Uterus (tissue), 4 donors: ENCODE measurements around the gene SORD. TPM values are rescaled to one million over a fixed set of nuclear protein-coding genes. Genes with fewer than 3 reads are reported as not detected.
"Not testable (repeated sequence)": the region's sequence is repeated elsewhere in the genome, so short reads cannot be mapped to it uniquely, and the experiment has no call there.

Experiments
- DNase-seq, 2 donors: peaks; one replicate each; pipeline ENCODE4 v3.0.0-alpha.2; 2019 to 2020
- H3K27ac ChIP-seq, 2 donors: fragments of 200-600 bp; sonication (generic); 1 replicate in 1 of 2; 2 replicates in 1 of 2; pipeline ENCODE4 v1.5.1; 2016 to 2018
- H3K27me3 ChIP-seq, 2 donors: fragments of 200-600 bp; sonication (generic); one replicate each; pipeline ENCODE4 v1.5.1; 2018 to 2019; ENCODE audit warnings: control low read depth in 1 of 2
- H3K36me3 ChIP-seq, 2 donors: fragments of 200-600 bp; sonication (generic); one replicate each; pipeline ENCODE4 v1.5.1; 2019; ENCODE audit warnings: control low read depth in 1 of 2
- H3K4me1 ChIP-seq, 2 donors: fragments of 200-600 bp; sonication (generic); one replicate each; pipeline ENCODE4 v1.5.1; 2018 to 2019; ENCODE audit warnings: control low read depth in 1 of 2
- H3K4me3 ChIP-seq, 2 donors: fragments of 200-600 bp; sonication (generic); 1 replicate in 1 of 2; 2 replicates in 1 of 2; pipeline ENCODE4 v1.5.1; 2018 to 2019; ENCODE audit warnings: mild to moderate bottlenecking in 1 of 2
- H3K9me3 ChIP-seq, 2 donors: fragments of 200-600 bp; sonication (generic); one replicate each; pipeline ENCODE4 v1.5.1; 2019; ENCODE audit warnings: control low read depth in 1 of 2
- CTCF ChIP-seq, 4 experiments: fragments of 200-600 bp in 2 of 4; fragments of 450-650 bp in 2 of 4; sonication (generic) in 2 of 4; IDR thresholded peaks; one replicate each; pipeline ENCODE4 v1.5.1; 2016 to 2019; ENCODE audit warnings: antibody characterized with exemption in 4 of 4, mild to moderate bottlenecking in 2 of 4, moderate library complexity in 1 of 4
- POLR2A ChIP-seq, 2 donors: fragments of 450-650 bp; IDR thresholded peaks; one replicate each; pipeline ENCODE4 v1.6.1; 2016; ENCODE audit warnings: antibody characterized with exemption in 2 of 2, mild to moderate bottlenecking in 1 of 2, moderate library complexity in 1 of 2
- intact Hi-C: fragments of 100-400 bp; cut with DNase I; formaldehyde crosslinking; loops from one replicate; pipeline ENCODE4 v1.15.1; 2023; ENCODE audit warnings: low total_unique reads
- total RNA-seq, 4 donors: library from RNA; depleted of rRNA in 3 of 4; stranded (reverse); fragments of >200 nt in 3 of 4; gene quantifications; one replicate each; pipeline versions ENCODE4 v1.1.0 to v1.2.4, GENCODE V29; 2014 to 2023
- donor health status: DM: yes; HTN: yes; CAD: no.

SORD gene
- total RNA-seq = 10 to 100 TPM in 3 of 4 donors, 1 to 10 TPM in 1; 4.9 to 30.6 (median 19.3) TPM

- Histone ChIP-seq H3K27me3 (no peaks in the 10 kb centered on the region), H3K9me3 (no peaks in the 10 kb centered on the region), H3K36me3 (no peaks in the 10 kb centered on the region), H3K4me1 (no peaks in the 10 kb centered on the region), H3K27ac (peak within 1 kb of the TSS; percentile 37 to 74), H3K4me3 (peak within 1 kb of the TSS; percentile 57 to 75)
- TF ChIP-seq CTCF (IDR thresholded peaks at IDR 0.05) = no peak
- TF ChIP-seq POLR2A (IDR thresholded peaks at IDR 0.05) = peak in 1 of 2 donors; percentile 50
- intact Hi-C loops = loop anchor here (10.0 kb wide), 1 partner anchor 168 kb away; no protein-coding TSS in a partner anchor
- DNase-seq = peak; percentile 86 to 91
These were observed at the start of gene SORD for GRCh38 chr15:45022871-45023658. SORD (plus strand) TSS chr15:45023195; CDS start chr15:45023284, 89 bp downstream.

DNA sequence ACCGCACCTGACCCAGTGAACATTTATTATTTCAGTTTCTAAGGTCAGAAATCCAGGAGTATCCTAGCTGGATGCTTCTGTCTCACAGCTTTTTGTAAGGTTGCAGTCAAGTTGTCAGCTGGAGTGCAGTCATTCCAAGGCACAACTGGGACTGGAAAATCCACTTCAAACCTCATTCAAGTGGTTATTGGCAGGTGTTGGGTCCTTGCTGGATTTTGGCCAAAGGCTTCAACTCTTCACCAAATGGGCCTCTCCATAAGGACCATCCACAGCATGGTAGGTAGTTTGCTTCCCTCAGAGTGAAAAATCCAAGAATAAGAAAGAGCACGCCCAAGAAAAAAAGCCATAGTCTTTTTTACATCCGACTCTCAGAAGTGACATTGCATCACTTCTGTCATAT, 46.8 kb upstream of the SORD start:
- H3K27me3 ChIP-seq, H3K9me3 ChIP-seq, H3K4me1 ChIP-seq, H3K36me3 ChIP-seq, DNase-seq, intact Hi-C loops, H3K27ac ChIP-seq, H3K4me3 ChIP-seq: not testable (repeated sequence)

DNA sequence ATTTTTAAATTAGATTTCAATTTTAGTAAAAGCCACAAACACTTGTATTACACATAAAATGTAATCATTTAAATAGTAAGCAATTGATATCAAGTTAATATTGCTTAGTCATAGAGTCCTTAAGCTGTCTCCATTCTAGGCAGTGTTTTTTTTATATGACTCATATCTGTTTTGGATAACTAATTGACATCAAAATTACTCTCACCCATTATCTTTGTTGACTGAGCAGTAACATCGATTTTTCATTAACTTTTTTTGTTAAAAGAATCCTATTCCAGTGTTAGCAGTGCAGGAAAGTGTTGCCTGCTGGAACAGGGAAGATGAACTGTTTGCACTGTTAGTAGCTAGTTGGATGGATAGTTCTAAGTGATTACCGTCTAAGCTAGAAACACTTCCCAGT, 45.2 kb upstream of the SORD start:
- H3K27me3 ChIP-seq, DNase-seq, H3K36me3 ChIP-seq, H3K4me1 ChIP-seq, H3K27ac ChIP-seq, H3K9me3 ChIP-seq, H3K4me3 ChIP-seq, intact Hi-C loops: not testable (repeated sequence)

GRCh38 chr15:44979617-44980339, 43.2 kb upstream of the SORD start:
- H3K27ac ChIP-seq, H3K27me3 ChIP-seq, H3K9me3 ChIP-seq, H3K4me1 ChIP-seq, intact Hi-C loops, DNase-seq, H3K36me3 ChIP-seq, H3K4me3 ChIP-seq: not testable (repeated sequence)

- intact Hi-C loops, H3K36me3 ChIP-seq, H3K9me3 ChIP-seq, H3K4me3 ChIP-seq, H3K4me1 ChIP-seq, H3K27ac ChIP-seq, H3K27me3 ChIP-seq, DNase-seq: not testable (repeated sequence)
These were observed 38.9 kb upstream of the SORD start for GRCh38 chr15:44984144-44984543.

DNA sequence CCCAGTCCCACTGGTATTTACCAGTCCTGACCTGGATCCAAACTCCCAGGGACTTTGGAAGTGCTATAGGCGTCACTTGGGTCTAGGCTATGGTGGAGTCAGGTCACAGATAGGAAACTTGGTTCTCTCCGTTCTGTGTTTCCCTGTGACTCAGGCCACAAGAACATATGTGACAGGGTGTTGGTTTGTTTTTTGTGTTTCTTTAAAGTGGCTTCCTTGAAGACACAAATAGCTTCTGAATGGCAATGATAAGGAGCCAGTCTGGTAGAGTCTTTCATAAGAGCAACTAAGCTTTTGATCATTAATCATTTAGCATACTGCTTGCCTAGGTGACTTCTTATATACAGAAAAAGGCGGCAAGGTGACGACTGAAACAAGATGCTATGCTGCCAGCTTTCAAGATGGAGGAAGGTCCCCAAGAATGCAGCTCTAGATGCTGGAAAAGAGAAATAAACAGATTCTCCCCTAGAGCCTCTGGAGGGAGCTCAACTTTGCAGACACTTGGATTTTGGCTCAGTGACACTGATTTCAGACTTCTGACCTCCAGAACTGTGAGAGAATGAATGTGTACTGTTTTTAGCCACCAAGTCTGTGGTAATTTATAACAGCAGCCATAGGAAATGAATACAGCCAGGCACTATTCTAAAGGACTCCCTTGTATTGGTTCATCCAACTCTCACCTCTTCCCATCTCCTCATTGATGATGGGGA, 36.5 kb upstream of the SORD start:
- H3K27ac ChIP-seq, H3K4me3 ChIP-seq, H3K36me3 ChIP-seq, H3K27me3 ChIP-seq, DNase-seq, H3K4me1 ChIP-seq, intact Hi-C loops, H3K9me3 ChIP-seq: not testable (repeated sequence)

- H3K9me3 ChIP-seq, H3K4me1 ChIP-seq, H3K36me3 ChIP-seq, intact Hi-C loops, H3K4me3 ChIP-seq, H3K27me3 ChIP-seq, DNase-seq, H3K27ac ChIP-seq: not testable (repeated sequence)
These were observed 35.3 kb upstream of the SORD start for GRCh38 chr15:44987711-44988110.

DNA sequence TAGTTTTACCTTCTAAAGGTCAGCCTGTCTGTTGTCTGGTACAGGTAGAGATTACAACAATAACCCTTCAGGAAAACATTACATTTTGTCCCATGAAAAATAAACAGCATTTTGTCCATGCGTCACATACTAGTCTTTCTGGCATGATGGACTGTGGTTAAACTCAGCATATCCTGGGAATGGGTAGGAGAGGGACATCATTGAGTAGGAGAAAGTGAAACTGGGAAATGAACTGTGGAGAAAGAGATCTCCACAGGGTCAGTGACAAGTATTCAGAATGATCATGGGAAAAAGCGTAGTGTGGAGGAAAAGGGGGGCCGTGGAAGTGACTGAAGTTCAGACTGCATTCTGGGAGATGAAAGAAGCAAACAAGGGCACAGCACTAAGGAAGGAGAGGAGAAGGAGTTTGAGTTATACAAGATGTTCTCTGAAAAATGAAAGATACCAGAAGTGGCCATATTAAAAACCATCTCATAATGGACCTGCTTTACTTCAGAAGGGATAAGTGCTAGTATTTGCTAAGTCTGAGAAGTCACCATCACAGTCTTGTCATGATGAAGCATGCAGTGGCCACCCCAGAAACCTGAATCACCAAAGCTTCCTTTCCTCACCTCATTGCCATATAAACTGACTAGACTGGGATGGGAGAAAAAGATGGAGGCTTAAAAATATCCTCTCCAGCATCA, 34.7 kb upstream of the SORD start:
- H3K9me3 ChIP-seq, DNase-seq, H3K27me3 ChIP-seq, H3K4me1 ChIP-seq, H3K4me3 ChIP-seq, intact Hi-C loops, H3K36me3 ChIP-seq, H3K27ac ChIP-seq: not testable (repeated sequence)

DNA sequence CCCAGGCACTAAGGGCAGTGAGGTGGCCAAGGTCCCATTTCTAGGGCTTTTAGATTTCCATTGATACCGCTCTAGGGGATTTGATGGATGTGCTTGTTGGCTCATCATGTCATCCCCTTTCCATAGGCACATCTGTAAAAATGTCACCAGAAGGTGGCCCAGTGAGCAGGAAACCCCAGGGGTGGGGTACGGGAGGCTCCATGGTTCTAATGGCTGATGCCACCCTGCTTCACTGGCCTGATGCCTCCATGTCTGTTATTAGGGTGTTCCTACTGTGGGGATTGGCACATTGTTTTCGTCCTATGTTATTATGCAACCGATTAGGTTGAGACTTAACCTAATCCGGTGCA, 34.1 kb upstream of the SORD start:
- H3K36me3 ChIP-seq, H3K27ac ChIP-seq, H3K4me1 ChIP-seq, H3K4me3 ChIP-seq, H3K9me3 ChIP-seq, intact Hi-C loops, DNase-seq, H3K27me3 ChIP-seq: not testable (repeated sequence)

- H3K4me3 ChIP-seq, H3K36me3 ChIP-seq, DNase-seq, intact Hi-C loops, H3K4me1 ChIP-seq, H3K9me3 ChIP-seq, H3K27ac ChIP-seq, H3K27me3 ChIP-seq: not testable (repeated sequence)
These were observed 25.4 kb upstream of the SORD start for GRCh38 chr15:44997632-44998031.
